ENCODE measurements around the gene RNU4-1.

RNU4-1 gene

DNA sequence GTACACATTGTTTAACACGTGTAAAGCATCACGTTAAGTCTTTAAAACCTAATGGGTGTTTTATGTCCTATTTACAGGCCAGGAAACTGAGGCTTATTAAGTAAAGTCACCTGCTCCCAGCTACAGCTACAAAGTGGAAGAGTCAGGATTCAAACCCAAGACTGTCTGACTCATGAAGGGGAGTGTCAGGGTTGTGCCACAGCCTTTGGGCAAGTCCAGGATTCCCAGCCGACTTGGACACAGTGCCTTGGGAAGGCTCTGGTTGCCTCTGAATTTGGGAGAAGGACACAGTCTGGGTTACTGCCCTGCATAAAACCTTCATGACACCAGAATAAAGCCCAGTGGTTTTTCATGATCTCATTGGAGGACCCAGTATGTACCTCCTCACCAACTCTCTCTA, 8.7 kb downstream of the RNU4-1 start:
- Histone ChIP-seq H3K79me2 (ENCODE audit: insufficient read depth, low read length) (no peaks in the 10 kb centered on the region), H3K27me3 (ENCODE audit: insufficient read depth, low read length) (no peaks in the 10 kb centered on the region), H3K9me3 (ENCODE audit: low read length) (no peaks in the 10 kb centered on the region), H4K20me1 (ENCODE audit: insufficient read depth, low read length) (no peaks in the 10 kb centered on the region), H3K27ac (ENCODE audit: low read depth, low read length, poor library complexity, severe bottlenecking) (no peak overlapping the region), H3K4me1 (ENCODE audit: insufficient read depth, low read length, severe bottlenecking) (no peaks in the 10 kb centered on the region), H3K4me3 (ENCODE audit: low read depth, low read length, poor library complexity, severe bottlenecking) (no peak overlapping the region), H2AFZ (ENCODE audit: low read length) (no peak overlapping the region), H3K36me3 (ENCODE audit: insufficient read depth, low read length) (no peaks in the 10 kb centered on the region), H3K4me2 (ENCODE audit: low read length) (no peak overlapping the region), H3K9me2 (ENCODE audit: low read depth, low read length) (no peaks in the 10 kb centered on the region), H3F3A (ENCODE audit: insufficient read depth, low read length) (no peaks in the 10 kb centered on the region), H3K9ac (ENCODE audit: low read length) (no peak overlapping the region)
- TF ChIP-seq, protein P1, sequence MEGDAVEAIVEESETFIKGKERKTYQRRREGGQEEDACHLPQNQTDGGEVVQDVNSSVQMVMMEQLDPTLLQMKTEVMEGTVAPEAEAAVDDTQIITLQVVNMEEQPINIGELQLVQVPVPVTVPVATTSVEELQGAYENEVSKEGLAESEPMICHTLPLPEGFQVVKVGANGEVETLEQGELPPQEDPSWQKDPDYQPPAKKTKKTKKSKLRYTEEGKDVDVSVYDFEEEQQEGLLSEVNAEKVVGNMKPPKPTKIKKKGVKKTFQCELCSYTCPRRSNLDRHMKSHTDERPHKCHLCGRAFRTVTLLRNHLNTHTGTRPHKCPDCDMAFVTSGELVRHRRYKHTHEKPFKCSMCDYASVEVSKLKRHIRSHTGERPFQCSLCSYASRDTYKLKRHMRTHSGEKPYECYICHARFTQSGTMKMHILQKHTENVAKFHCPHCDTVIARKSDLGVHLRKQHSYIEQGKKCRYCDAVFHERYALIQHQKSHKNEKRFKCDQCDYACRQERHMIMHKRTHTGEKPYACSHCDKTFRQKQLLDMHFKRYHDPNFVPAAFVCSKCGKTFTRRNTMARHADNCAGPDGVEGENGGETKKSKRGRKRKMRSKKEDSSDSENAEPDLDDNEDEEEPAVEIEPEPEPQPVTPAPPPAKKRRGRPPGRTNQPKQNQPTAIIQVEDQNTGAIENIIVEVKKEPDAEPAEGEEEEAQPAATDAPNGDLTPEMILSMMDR (IDR thresholded peaks at IDR 0.05; ENCODE audit: low read length): no peak
- TF ChIP-seq EZH2 (IDR thresholded peaks at IDR 0.05; ENCODE audit: borderline replicate concordance, low read length): no peak

DNA sequence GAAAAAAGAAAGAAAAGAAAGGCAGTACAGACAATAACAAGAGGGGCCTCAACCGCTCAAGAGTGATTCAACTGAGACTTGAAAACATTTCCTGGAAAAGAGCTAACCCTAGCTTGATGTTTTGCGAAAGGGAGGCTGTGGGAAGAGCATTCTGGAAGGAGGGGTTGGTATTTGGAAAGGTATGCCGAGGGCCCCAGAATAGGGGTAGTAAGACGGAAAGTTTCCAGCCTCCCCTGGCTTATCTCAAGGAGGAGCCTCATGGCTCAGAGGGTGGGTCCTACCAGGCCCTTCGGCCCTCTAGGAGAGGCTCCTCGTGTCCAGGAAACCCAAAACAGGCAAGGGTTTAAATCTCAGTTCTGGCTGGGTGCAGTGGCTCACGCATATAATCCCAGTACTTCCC, 9.7 kb downstream of the RNU4-1 start:
- Histone ChIP-seq H3K4me3 (ENCODE audit: low read depth, low read length, poor library complexity, severe bottlenecking) (no peak overlapping the region), H3K9ac (ENCODE audit: low read length) (no peak overlapping the region), H3K4me2 (ENCODE audit: low read length) (no peak overlapping the region), H3F3A (ENCODE audit: insufficient read depth, low read length) (no peaks in the 10 kb centered on the region), H3K9me3 (ENCODE audit: low read length) (peaks cover 4% of the 10 kb centered on the region), H4K20me1 (ENCODE audit: insufficient read depth, low read length) (no peaks in the 10 kb centered on the region), H2AFZ (ENCODE audit: low read length) (no peak overlapping the region), H3K27ac (ENCODE audit: low read depth, low read length, poor library complexity, severe bottlenecking) (no peak overlapping the region), H3K27me3 (ENCODE audit: insufficient read depth, low read length) (no peaks in the 10 kb centered on the region), H3K9me2 (ENCODE audit: low read depth, low read length) (no peaks in the 10 kb centered on the region), H3K36me3 (ENCODE audit: insufficient read depth, low read length) (no peaks in the 10 kb centered on the region), H3K4me1 (ENCODE audit: insufficient read depth, low read length, severe bottlenecking) (no peaks in the 10 kb centered on the region), H3K79me2 (ENCODE audit: insufficient read depth, low read length) (no peaks in the 10 kb centered on the region)
- TF ChIP-seq EZH2 (IDR thresholded peaks at IDR 0.05; ENCODE audit: borderline replicate concordance, low read length): no peak
- TF ChIP-seq, protein P1 (IDR thresholded peaks at IDR 0.05; ENCODE audit: low read length): no peak

DNA sequence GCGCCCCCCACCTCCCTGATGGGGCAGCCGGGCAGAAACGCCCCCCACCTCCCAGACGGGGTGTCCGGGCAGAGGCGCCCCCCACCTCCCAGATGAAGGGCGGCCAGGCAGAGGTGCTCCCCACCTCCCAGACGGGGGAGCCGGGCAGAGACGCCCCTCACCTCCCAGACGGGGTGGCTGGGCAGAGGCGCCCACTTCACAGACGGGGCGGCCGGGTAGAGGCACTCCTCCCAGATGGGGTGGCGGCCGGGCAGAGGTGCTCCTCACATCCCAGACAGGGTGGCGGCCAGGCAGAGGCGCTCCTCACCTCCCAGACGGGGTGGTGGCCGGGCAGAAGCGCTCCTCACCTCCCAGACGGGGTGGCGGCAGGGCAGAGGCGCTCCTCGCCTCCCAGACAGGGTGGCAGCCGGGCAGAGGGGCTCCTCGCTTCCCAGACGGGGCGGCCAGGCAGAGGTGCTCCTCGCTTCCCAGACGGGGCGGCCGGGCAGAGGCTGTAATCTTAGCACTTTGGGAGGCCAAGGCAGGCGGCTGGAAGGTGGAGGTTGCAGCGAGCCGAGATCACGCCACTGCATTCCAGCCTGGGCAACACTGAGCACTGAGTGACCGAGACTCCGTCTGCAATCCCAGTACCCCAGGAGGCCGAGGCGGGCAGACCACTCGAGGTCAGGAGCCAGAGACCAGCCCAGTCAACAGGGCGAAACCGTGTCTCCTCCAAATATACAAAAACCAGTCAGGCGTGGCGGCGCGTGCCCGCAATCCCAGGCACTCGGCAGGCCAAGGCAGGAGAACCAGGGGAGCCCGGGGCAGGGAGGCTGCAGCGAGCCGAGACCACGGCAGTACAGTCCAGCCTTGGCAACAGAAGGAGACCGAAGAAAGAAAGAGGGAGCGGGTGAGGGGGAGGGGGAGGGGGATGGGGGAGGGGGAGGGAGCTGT, 14.6 kb downstream of the RNU4-1 start:
- Histone ChIP-seq H3K27ac (ENCODE audit: low read depth, low read length, poor library complexity, severe bottlenecking) (no peak overlapping the region), H3K27me3 (ENCODE audit: insufficient read depth, low read length) (no peaks in the 10 kb centered on the region; the same call in 1 of the 2 replicates), H3K4me2 (ENCODE audit: low read length) (no peak overlapping the region), H3F3A (ENCODE audit: insufficient read depth, low read length) (no peaks in the 10 kb centered on the region), H3K9me3 (ENCODE audit: low read length) (peaks cover 4% of the 10 kb centered on the region), H3K4me1 (ENCODE audit: insufficient read depth, low read length, severe bottlenecking) (no peaks in the 10 kb centered on the region), H3K9me2 (ENCODE audit: low read depth, low read length) (no peaks in the 10 kb centered on the region), H3K9ac (ENCODE audit: low read length) (no peak overlapping the region), H3K79me2 (ENCODE audit: insufficient read depth, low read length) (no peaks in the 10 kb centered on the region), H4K20me1 (ENCODE audit: insufficient read depth, low read length) (no peaks in the 10 kb centered on the region), H2AFZ (ENCODE audit: low read length) (no peak overlapping the region), H3K36me3 (ENCODE audit: insufficient read depth, low read length) (no peaks in the 10 kb centered on the region; the same call in 1 of the 2 replicates), H3K4me3 (ENCODE audit: low read depth, low read length, poor library complexity, severe bottlenecking) (no peak overlapping the region)
- TF ChIP-seq, protein P1 (IDR thresholded peaks at IDR 0.05; ENCODE audit: low read length): no peak
- TF ChIP-seq EZH2 (IDR thresholded peaks at IDR 0.05; ENCODE audit: borderline replicate concordance, low read length): no peak
